IMR-90 (cell line): ENCODE measurements around the gene BLTP3B. TPM values are rescaled to one million over a fixed set of nuclear protein-coding genes. Genes with fewer than 3 reads are reported as not detected.

Experiments used
- ATAC-seq: fragments of 200-7000 bp; cut with Tn5 transposase; 2 replicates; pipeline ENCODE4 v1.9.1; 2020; ENCODE audit warnings: low read depth, mild to moderate bottlenecking, moderate library complexity
- BruUV-seq: library from RNA; stranded (reverse); fragments of 400-500 nt; replicated peaks from 2 replicates; lab custom pipeline; 2021; lab: Mats Ljungman, UMichigan
- CTCF ChIA-PET: fragments of 300-600 bp; formaldehyde crosslinking; extraction: SDS; loops from one replicate; lab custom pipeline; 2021; ENCODE audit warnings: antibody characterized with exemption; lab: Yijun Ruan, JAX
- POLR2A ChIA-PET: fragments of 300-600 bp; sonication (Branson Sonifier 250); formaldehyde crosslinking; loops from one replicate; lab custom pipeline; 2022; ENCODE audit warnings: antibody characterized with exemption; ENCODE audit not compliant: unreplicated experiment; lab: Charles Lee
- DNase-seq: peaks from one replicate; pipeline ENCODE4 v3.0.0; 2013
- H2AFZ ChIP-seq: replicated peaks from 2 replicates; pipeline ENCODE3; 2013; ENCODE audit warnings: low read length, mild to moderate bottlenecking; ENCODE audit not compliant: poor library complexity
- H2AK5ac ChIP-seq: 2 replicates; pipeline ENCODE4 v1.6.1; 2013; ENCODE audit warnings: low read depth, low read length, inconsistent platforms
- H2AK9ac ChIP-seq: replicated peaks from 2 replicates; pipeline ENCODE3; 2013; ENCODE audit warnings: mild to moderate bottlenecking, low read depth, low read length, moderate library complexity; ENCODE audit not compliant: poor library complexity
- H2BK120ac ChIP-seq: 2 replicates; pipeline ENCODE4 v1.6.1; 2013; ENCODE audit warnings: low read depth, low read length, inconsistent platforms
- H2BK15ac ChIP-seq: 3 replicates; pipeline ENCODE4 v1.6.1; 2013; ENCODE audit warnings: low read depth, low read length, inconsistent platforms
- H2BK20ac ChIP-seq: 2 replicates; pipeline ENCODE4 v1.6.1; 2013; ENCODE audit warnings: low read depth, mild to moderate bottlenecking, inconsistent platforms, low read length, moderate library complexity
- H2BK5ac ChIP-seq: 2 replicates; pipeline ENCODE4 v1.6.1; 2013; ENCODE audit warnings: mild to moderate bottlenecking, low read depth, low read length, inconsistent platforms; ENCODE audit not compliant: poor library complexity, severe bottlenecking
- H3K14ac ChIP-seq: replicated peaks from 2 replicates; pipeline ENCODE4 v1.6.1; 2013; ENCODE audit warnings: low read depth, low read length, inconsistent platforms
- H3K18ac ChIP-seq: 2 replicates; pipeline ENCODE4 v1.6.1; 2013; ENCODE audit warnings: low read depth, low read length, control low read depth
- H3K23ac ChIP-seq: 2 replicates; pipeline ENCODE4 v1.6.1; 2013; ENCODE audit warnings: low read depth, low read length, inconsistent platforms
- H3K27ac ChIP-seq: 2 replicates; pipeline ENCODE4 v1.5.1; 2013; ENCODE audit warnings: mild to moderate bottlenecking, control low read depth, low read length; ENCODE audit not compliant: insufficient read depth
- H3K27me3 ChIP-seq: 2 replicates; pipeline ENCODE4 v1.6.1; 2013; ENCODE audit warnings: low read length; ENCODE audit not compliant: control insufficient read depth, insufficient read depth
- H3K36me3 ChIP-seq: 2 replicates; pipeline ENCODE4 v1.6.1; 2013; ENCODE audit warnings: low read length, mixed read lengths; ENCODE audit not compliant: control insufficient read depth, insufficient read depth
- H3K4ac ChIP-seq: 2 replicates; pipeline ENCODE4 v1.6.1; 2013; ENCODE audit warnings: low read depth, low read length, inconsistent platforms
- H3K4me1 ChIP-seq: 2 replicates; pipeline ENCODE4 v1.6.1; 2013; ENCODE audit warnings: low read length, mixed read lengths; ENCODE audit not compliant: control insufficient read depth, insufficient read depth
- H3K4me2 ChIP-seq: 2 replicates; pipeline ENCODE4 v1.6.1; 2013; ENCODE audit warnings: low read depth, mild to moderate bottlenecking, control low read depth, low read length, moderate library complexity
- H3K4me3 ChIP-seq: 2 replicates; pipeline ENCODE4 v1.5.1; 2013; ENCODE audit warnings: low read depth, mild to moderate bottlenecking, control low read depth, low read length, moderate library complexity; ENCODE audit not compliant: insufficient read depth
- H3K56ac ChIP-seq: 2 replicates; pipeline ENCODE4 v1.6.1; 2013; ENCODE audit warnings: low read length, inconsistent platforms; ENCODE audit not compliant: insufficient read depth; ENCODE audit errors: extremely low read depth
- H3K79me1 ChIP-seq, 2 experiments: 2 replicates each; pipeline ENCODE4 v1.6.1; 2013; ENCODE audit warnings: low read length in 2 of 2, inconsistent platforms in 1 of 2, low read depth in 1 of 2
- H3K9ac ChIP-seq: 2 replicates; pipeline ENCODE4 v1.6.1; 2013; ENCODE audit warnings: low read depth, low read length, control low read depth
- H3K9me1 ChIP-seq: 2 replicates; pipeline ENCODE4 v1.6.1; 2013; ENCODE audit warnings: low read length, inconsistent platforms; ENCODE audit not compliant: insufficient read depth
- H3K9me3 ChIP-seq: 2 replicates; pipeline ENCODE4 v1.6.1; 2013; ENCODE audit warnings: low read length; ENCODE audit not compliant: control insufficient read depth, insufficient read depth
- H4K20me1 ChIP-seq: 2 replicates; pipeline ENCODE4 v1.6.1; 2013; ENCODE audit warnings: low read length, inconsistent platforms; ENCODE audit not compliant: insufficient read depth
- H4K5ac ChIP-seq: 2 replicates; pipeline ENCODE4 v1.6.1; 2013; ENCODE audit warnings: mild to moderate bottlenecking, low read depth, low read length, control low read depth
- H4K8ac ChIP-seq, 2 experiments: 2 replicates each; pipeline ENCODE4 v1.6.1; 2013; ENCODE audit warnings: low read depth in 2 of 2, low read length in 2 of 2, control low read depth in 1 of 2, inconsistent platforms in 1 of 2
- H4K91ac ChIP-seq: 2 replicates; pipeline ENCODE4 v1.6.1; 2013; ENCODE audit warnings: low read depth, low read length, inconsistent platforms; ENCODE audit not compliant: insufficient read depth
- BHLHE40 ChIP-seq: fragments of 150-350 bp; IDR thresholded peaks from 2 replicates; pipeline ENCODE4 v1.6.1; 2016; ENCODE audit warnings: mild to moderate bottlenecking, low read depth, low read length
- CEBPB ChIP-seq: IDR thresholded peaks from 2 replicates; pipeline ENCODE4 v1.6.1; 2012; ENCODE audit warnings: low read depth, low read length, improper control_type of control experiment
- FOS ChIP-seq: fragments of 150-350 bp; IDR thresholded peaks from 2 replicates; pipeline ENCODE4 v1.6.1; 2016; ENCODE audit warnings: low read depth, low read length
- MAZ ChIP-seq: IDR thresholded peaks from 2 replicates; pipeline ENCODE4 v1.6.1; 2012; ENCODE audit warnings: low read depth, mild to moderate bottlenecking, low read length, improper control_type of control experiment, moderate library complexity, borderline replicate concordance
- NFE2L2 ChIP-seq: fragments of 150-350 bp; IDR thresholded peaks from 2 replicates; pipeline ENCODE4 v1.6.1; 2016; ENCODE audit warnings: low read depth, mild to moderate bottlenecking, low read length
- WGBS, 2 experiments: methylation state at CpG; one replicate each; pipeline versions ENCODE4 v1.1.5 to v1.1.7; 2013; ENCODE audit warnings: missing lambda C conversion rate in 2 of 2; ENCODE audit not compliant: insufficient read length in 1 of 2; ENCODE audit errors: extremely low coverage in 2 of 2; 5-methylcytosine and 5-hydroxymethylcytosine counted together
- dilution Hi-C: fragments of 300-500 bp; cut with HindIII; formaldehyde crosslinking; loops from one replicate; pipeline ENCODE4 v1.14.3; 2018; ENCODE audit warnings: low sequenced_read_pairs; ENCODE audit not compliant: unreplicated experiment
- in situ Hi-C: fragments of 300-500 bp; cut with MboI; formaldehyde crosslinking; loops from 3 replicates; pipeline ENCODE4 v1.14.3; 2019; ENCODE audit warnings: low sequenced_read_pairs, inconsistent platforms, mixed read lengths
- intact Hi-C: fragments of 100-400 bp; cut with micrococcal nuclease; formaldehyde crosslinking; loops from 2 replicates; pipeline ENCODE4 v1.10.0; 2022
- polyA plus RNA-seq, 3 experiments: library from polyadenylated mRNA; depleted of rRNA; stranded (reverse); fragments of >200 nt; gene quantifications; 2 replicates each; pipeline ENCODE4 v1.2.3, GENCODE V29; 2012; ENCODE audit warnings: low replicate concordance in 1 of 3
- total RNA-seq: library from RNA; depleted of rRNA; stranded (reverse); fragments of >200 nt; gene quantifications from 2 replicates; pipeline ENCODE4 v1.2.3, GENCODE V29; 2012
- TF ChIP-seq, protein P1 (sequence below): conservative IDR thresholded peaks from 2 replicates; pipeline ENCODE4 v1.5.1; 2012; ENCODE audit warnings: mild to moderate bottlenecking, low read depth, low read length, improper control_type of control experiment

Gene BLTP3B
- total and polyA plus RNA-seq, 2 of the 4 experiments (the other 2 are of a cell fraction), result 8.9 to 38.7 TPM

GRCh38 chr12:100127766-100128511 is 14.7 kb downstream of the BLTP3B start:
- Histone ChIP-seq H2AK5ac (peak overlapping the region; percentile 98; the same call in 1 of the 2 replicates), H3K56ac (no peak overlapping the region), H4K5ac (no peak overlapping the region), H3K9ac (peak overlapping the region; percentile 41; the same call in 1 of the 2 replicates), H3K79me1 (peaks cover 23 to 58% of the 10 kb centered on the region in 2 experiments), H3K27me3 (no peaks in the 10 kb centered on the region), H4K20me1 (peaks cover 19% of the 10 kb centered on the region), H2BK20ac (peak overlapping the region; percentile 85), H3K9me1 (peaks cover 12% of the 10 kb centered on the region), H2BK120ac (peak overlapping the region; percentile 74; the same call in 1 of the 2 replicates), H3K4ac (peak overlapping the region; percentile 61; the same call in 1 of the 2 replicates), H4K91ac (no peak overlapping the region; the same call in 1 of the 2 replicates), H3K18ac (peak overlapping the region; percentile 49; the same call in 1 of the 2 replicates), H2AFZ (no peak overlapping the region), H3K23ac (no peak overlapping the region), H2AK9ac (peak overlapping the region; percentile 23), H3K4me3 (no peak overlapping the region), H3K27ac (peak overlapping the region; percentile 94), H3K9me3 (peaks cover 3% of the 10 kb centered on the region; the same call in 1 of the 2 replicates), H3K14ac (0 out of 2 replicates have a peak overlapping the region, but pooled peaks have one; percentile 69), H3K36me3 (no peaks in the 10 kb centered on the region), H2BK5ac (peak overlapping the region; percentile 75), H2BK15ac (no peak overlapping the region; the same call in 1 of the 3 replicates), H4K8ac (peak overlapping the region; percentile 56 to 58; a peak in 1 of 4 replicates), H3K4me2 (peak overlapping the region; percentile 23; the same call in 1 of the 2 replicates), H3K4me1 (peaks cover 16% of the 10 kb centered on the region)
- CTCF ChIA-PET, result interaction anchor here (0.7 to 2.5 kb wide), 3 partner anchors 9 to 67 kb away, joined by 3 to 13 read pairs (median 3); no protein-coding TSS in a partner anchor
- POLR2A ChIA-PET, result no interaction called here
- intact Hi-C loops (no loop called here), in situ Hi-C loops (no loop called here), dilution Hi-C loops (no loop called here)
- WGBS, 2 experiments, result no CpG with 5 or more reads among the region's 1 CpG
- peak; percentile 82 for DNase-seq
- BruUV-seq, result no TSS peak
- TF ChIP-seq FOS (no peak), BHLHE40 (no peak), CEBPB (peak; percentile 98), NFE2L2 (no peak), MAZ (no peak)
- TF ChIP-seq, protein P1, sequence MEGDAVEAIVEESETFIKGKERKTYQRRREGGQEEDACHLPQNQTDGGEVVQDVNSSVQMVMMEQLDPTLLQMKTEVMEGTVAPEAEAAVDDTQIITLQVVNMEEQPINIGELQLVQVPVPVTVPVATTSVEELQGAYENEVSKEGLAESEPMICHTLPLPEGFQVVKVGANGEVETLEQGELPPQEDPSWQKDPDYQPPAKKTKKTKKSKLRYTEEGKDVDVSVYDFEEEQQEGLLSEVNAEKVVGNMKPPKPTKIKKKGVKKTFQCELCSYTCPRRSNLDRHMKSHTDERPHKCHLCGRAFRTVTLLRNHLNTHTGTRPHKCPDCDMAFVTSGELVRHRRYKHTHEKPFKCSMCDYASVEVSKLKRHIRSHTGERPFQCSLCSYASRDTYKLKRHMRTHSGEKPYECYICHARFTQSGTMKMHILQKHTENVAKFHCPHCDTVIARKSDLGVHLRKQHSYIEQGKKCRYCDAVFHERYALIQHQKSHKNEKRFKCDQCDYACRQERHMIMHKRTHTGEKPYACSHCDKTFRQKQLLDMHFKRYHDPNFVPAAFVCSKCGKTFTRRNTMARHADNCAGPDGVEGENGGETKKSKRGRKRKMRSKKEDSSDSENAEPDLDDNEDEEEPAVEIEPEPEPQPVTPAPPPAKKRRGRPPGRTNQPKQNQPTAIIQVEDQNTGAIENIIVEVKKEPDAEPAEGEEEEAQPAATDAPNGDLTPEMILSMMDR, result no peak
- ATAC-seq, result peak; percentile 84
